Measurements from ENCODE around the gene SLC9A9.

SLC9A9 gene

GRCh38 chr3:143634427-143634826 lies 213.8 kb downstream of the SLC9A9 start:
- DNase-seq, result no peak

GRCh38 chr3:143633816-143634215 lies 214.5 kb downstream of the SLC9A9 start:
- no peak for DNase-seq
- intact Hi-C loops (cut with DNase I), result no loop called here

More at GRCh38 chr3:143634427-143634826, 213.8 kb downstream of the SLC9A9 start:
- intact Hi-C loops (cut with DNase I), result no loop called here

- no peak for DNase-seq
- intact Hi-C loops (cut with DNase I), result no loop called here
These were observed 218.5 kb downstream of the SLC9A9 start for GRCh38 chr3:143629726-143630125.

GRCh38 chr3:143628971-143629370 lies 219.3 kb downstream of the SLC9A9 start:
- DNase-seq, result no peak
- intact Hi-C loops (cut with DNase I), result no loop called here

- no peak for DNase-seq
- intact Hi-C loops (cut with DNase I), result no loop called here
These were observed 220.9 kb downstream of the SLC9A9 start for GRCh38 chr3:143627336-143627735.

GRCh38 chr3:143619231-143619630 lies 229.0 kb downstream of the SLC9A9 start:
- intact Hi-C loops (cut with DNase I), result no loop called here

GRCh38 chr3:143617050-143617449 lies 231.2 kb downstream of the SLC9A9 start:
- no peak for DNase-seq
- intact Hi-C loops (cut with DNase I), result no loop called here

More at GRCh38 chr3:143619231-143619630, 229.0 kb downstream of the SLC9A9 start:
- DNase-seq, result no peak

- DNase-seq, result no peak
- intact Hi-C loops (cut with DNase I), result no loop called here
These were observed 235.0 kb downstream of the SLC9A9 start for GRCh38 chr3:143613226-143613625.

GRCh38 chr3:143612541-143612940 lies 235.7 kb downstream of the SLC9A9 start:
- intact Hi-C loops (cut with DNase I), result no loop called here
- DNase-seq, result no peak

GRCh38 chr3:143608966-143609365 lies 239.3 kb downstream of the SLC9A9 start:
- intact Hi-C loops (cut with DNase I), result no loop called here
- peak in 1 of 42 donors; percentile 19 for DNase-seq

- intact Hi-C loops (cut with DNase I), result no loop called here
- no peak for DNase-seq
These were observed 242.9 kb downstream of the SLC9A9 start for GRCh38 chr3:143605233-143605950.

- intact Hi-C loops (cut with DNase I), result no loop called here
- DNase-seq, result no peak
These were observed 243.7 kb downstream of the SLC9A9 start for GRCh38 chr3:143604402-143605185.

- intact Hi-C loops (cut with DNase I), result no loop called here
- no peak for DNase-seq
These were observed 244.5 kb downstream of the SLC9A9 start for GRCh38 chr3:143603774-143604173.

GRCh38 chr3:143601723-143602484 lies 246.4 kb downstream of the SLC9A9 start:
- intact Hi-C loops (cut with DNase I), result no loop called here
- peak in 18 of 42 donors; percentile 12 to 59 (median 37) for DNase-seq

- intact Hi-C loops (cut with DNase I), result no loop called here
- no peak for DNase-seq
These were observed 247.2 kb downstream of the SLC9A9 start for GRCh38 chr3:143600756-143601718.

GRCh38 chr3:143597774-143598652 lies 250.3 kb downstream of the SLC9A9 start:
- peak in 23 of 42 donors; percentile 7 to 66 (median 30) for DNase-seq
- intact Hi-C loops (cut with DNase I), result no loop called here

- no peak for DNase-seq
- intact Hi-C loops (cut with DNase I), result no loop called here
These were observed 251.2 kb downstream of the SLC9A9 start for GRCh38 chr3:143596957-143597642.
